Ascending aorta (tissue), 2 donors: ENCODE data around the gene QPRT. TPM values are rescaled to one million over a fixed set of nuclear protein-coding genes. Genes with fewer than 3 reads are reported as not detected.
"Not testable (repeated sequence)": the region's sequence is repeated elsewhere in the genome, so short reads cannot be mapped to it uniquely, and the experiment has no call there.

ENCODE experiments used
- DNase-seq, 2 donors: peaks; one replicate each; pipeline ENCODE4 v3.0.0-alpha.2; 2019; ENCODE audit warnings: low spot score in 2 of 2
- H3K27ac ChIP-seq, 2 donors: fragments of 200-600 bp; sonication (generic); one replicate each; pipeline ENCODE4 v1.5.1; 2016 to 2017; ENCODE audit warnings: mild to moderate bottlenecking in 1 of 2
- H3K27me3 ChIP-seq: fragments of 200-600 bp; sonication (generic); one replicate; pipeline ENCODE4 v1.5.1; 2017
- H3K36me3 ChIP-seq, 2 donors: fragments of 200-600 bp; sonication (generic); one replicate each; pipeline ENCODE4 v1.5.1; 2016
- H3K4me1 ChIP-seq, 2 donors: fragments of 200-600 bp; sonication (generic); one replicate each; pipeline ENCODE4 v1.5.1; 2016 to 2017; ENCODE audit warnings: mild to moderate bottlenecking in 1 of 2
- H3K4me3 ChIP-seq, 2 donors: fragments of 200-600 bp; sonication (generic); one replicate each; pipeline ENCODE4 v1.5.1; 2016 to 2017; ENCODE audit warnings: mild to moderate bottlenecking in 1 of 2
- H3K9me3 ChIP-seq, 2 donors: fragments of 200-600 bp; sonication (generic); one replicate each; pipeline ENCODE4 v1.5.1; 2016
- CTCF ChIP-seq, 3 experiments: fragments of 200-600 bp in 2 of 3; fragments of 450-650 bp in 1 of 3; sonication (generic) in 2 of 3; IDR thresholded peaks; one replicate each; pipeline ENCODE4 v1.5.1; 2016 to 2019; ENCODE audit warnings: antibody characterized with exemption in 3 of 3, mild to moderate bottlenecking in 1 of 3, moderate library complexity in 1 of 3
- intact Hi-C: fragments of 100-400 bp; cut with DNase I; formaldehyde crosslinking; loops from one replicate; pipeline ENCODE4 v1.15.1; 2023
- total RNA-seq: library from RNA; depleted of rRNA; stranded (reverse); fragments of >200 nt; gene quantifications from one replicate; pipeline ENCODE4 v1.1.0, GENCODE V29; 2016

QPRT gene
- total RNA-seq, 1 donor from 2014 or later, result 5.7 TPM

- Histone ChIP-seq H3K4me3 (no peak overlapping the region), H3K9me3 (no peaks in the 10 kb centered on the region), H3K4me1 (no peaks in the 10 kb centered on the region), H3K27ac (no peak overlapping the region), H3K36me3 (no peaks in the 10 kb centered on the region), H3K27me3 (no peaks in the 10 kb centered on the region)
- DNase-seq, result no peak
- intact Hi-C loops, result no loop called here
- TF ChIP-seq CTCF (IDR thresholded peaks at IDR 0.05), result no peak
Measured at GRCh38 chr16:29686740-29687332, 7.9 kb downstream of the QPRT start.

GRCh38 chr16:29687755-29688154 is 8.8 kb downstream of the QPRT start:
- no peak overlapping the region for H3K27ac ChIP-seq
- H3K4me3 ChIP-seq, result no peak overlapping the region
- intact Hi-C loops, result no loop called here
- H3K36me3 ChIP-seq, result no peaks in the 10 kb centered on the region
- no peaks in the 10 kb centered on the region for H3K9me3 ChIP-seq
- H3K27me3 ChIP-seq, result no peaks in the 10 kb centered on the region
- no peak for DNase-seq
- H3K4me1 ChIP-seq, result no peaks in the 10 kb centered on the region
- no peak for TF ChIP-seq CTCF (IDR thresholded peaks at IDR 0.05)

- Histone ChIP-seq H3K27me3 (no peaks in the 10 kb centered on the region), H3K4me3 (no peak overlapping the region), H3K36me3 (no peaks in the 10 kb centered on the region), H3K9me3 (no peaks in the 10 kb centered on the region), H3K27ac (no peak overlapping the region), H3K4me1 (no peaks in the 10 kb centered on the region)
- intact Hi-C loops, result no loop called here
- DNase-seq, result no peak
- no peak for TF ChIP-seq CTCF (IDR thresholded peaks at IDR 0.05)
Measured at GRCh38 chr16:29688172-29688571, 9.2 kb downstream of the QPRT start.

GRCh38 chr16:29689490-29690351 is 10.7 kb downstream of the QPRT start:
- H3K9me3 ChIP-seq, H3K4me1 ChIP-seq, H3K4me3 ChIP-seq, H3K27ac ChIP-seq, DNase-seq, H3K27me3 ChIP-seq, intact Hi-C loops, H3K36me3 ChIP-seq: not testable (repeated sequence)

- H3K36me3 ChIP-seq, H3K4me1 ChIP-seq, H3K4me3 ChIP-seq, intact Hi-C loops, DNase-seq, H3K27ac ChIP-seq, H3K27me3 ChIP-seq, H3K9me3 ChIP-seq: not testable (repeated sequence)
Measured at GRCh38 chr16:29692606-29693005, 13.6 kb downstream of the QPRT start.

GRCh38 chr16:29694384-29695195 is 15.6 kb downstream of the QPRT start:
- Histone ChIP-seq H3K27me3 (no peaks in the 10 kb centered on the region), H3K4me1 (no peaks in the 10 kb centered on the region), H3K9me3 (no peaks in the 10 kb centered on the region), H3K4me3 (peak overlapping the region in 1 of 2 donors; percentile 33), H3K36me3 (no peaks in the 10 kb centered on the region), H3K27ac (peak overlapping the region; percentile 72 to 82)
- intact Hi-C loops, result loop anchor here (5.0 kb wide), 1 partner anchor 153 kb away; no protein-coding TSS in a partner anchor
- DNase-seq, result peak; percentile 29 to 77
- TF ChIP-seq CTCF (IDR thresholded peaks at IDR 0.05), result peak in 1 of 3 experiments; percentile 11

- H3K27me3 ChIP-seq, H3K27ac ChIP-seq, H3K4me1 ChIP-seq, H3K4me3 ChIP-seq, DNase-seq, H3K36me3 ChIP-seq, H3K9me3 ChIP-seq: not testable (repeated sequence)
- intact Hi-C loops, result loop anchor here (5.0 kb wide), 1 partner anchor 152 kb away; no protein-coding TSS in a partner anchor
Measured at GRCh38 chr16:29695675-29696074, 16.7 kb downstream of the QPRT start.
